ENCODE results near the gene LRCH2.
A peak's percentile ranks its signal among the peaks of the same experiment; 100 is the strongest.
"Not testable (repeated sequence)": the region's sequence is repeated elsewhere in the genome, so short reads cannot be mapped to it uniquely, and the experiment has no call there.

Gene LRCH2, protein sequence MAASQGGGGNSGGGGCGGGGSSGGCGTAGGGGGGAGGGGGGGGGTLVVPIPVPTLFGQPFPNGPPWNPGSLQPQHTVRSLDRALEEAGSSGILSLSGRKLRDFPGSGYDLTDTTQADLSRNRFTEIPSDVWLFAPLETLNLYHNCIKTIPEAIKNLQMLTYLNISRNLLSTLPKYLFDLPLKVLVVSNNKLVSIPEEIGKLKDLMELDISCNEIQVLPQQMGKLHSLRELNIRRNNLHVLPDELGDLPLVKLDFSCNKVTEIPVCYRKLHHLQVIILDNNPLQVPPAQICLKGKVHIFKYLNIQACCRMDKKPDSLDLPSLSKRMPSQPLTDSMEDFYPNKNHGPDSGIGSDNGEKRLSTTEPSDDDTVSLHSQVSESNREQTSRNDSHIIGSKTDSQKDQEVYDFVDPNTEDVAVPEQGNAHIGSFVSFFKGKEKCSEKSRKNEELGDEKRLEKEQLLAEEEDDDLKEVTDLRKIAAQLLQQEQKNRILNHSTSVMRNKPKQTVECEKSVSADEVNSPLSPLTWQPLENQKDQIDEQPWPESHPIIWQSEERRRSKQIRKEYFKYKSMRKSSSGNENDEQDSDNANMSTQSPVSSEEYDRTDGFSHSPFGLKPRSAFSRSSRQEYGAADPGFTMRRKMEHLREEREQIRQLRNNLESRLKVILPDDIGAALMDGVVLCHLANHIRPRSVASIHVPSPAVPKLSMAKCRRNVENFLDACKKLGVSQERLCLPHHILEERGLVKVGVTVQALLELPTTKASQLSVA

GRCh38 chrX:115233497-115234455, at the start of gene LRCH2:
Gene LRCH2 (minus strand): TSS chrX:115234096. CDS start chrX:115234041, 55 bp downstream.
- DNase-seq = peak; percentile 74

- DNase-seq = no peak
Observed at GRCh38 chrX:115269051-115269683, 35.3 kb upstream of the LRCH2 start.

- no peak for DNase-seq
Observed at GRCh38 chrX:115268421-115268820, 34.5 kb upstream of the LRCH2 start.

DNA sequence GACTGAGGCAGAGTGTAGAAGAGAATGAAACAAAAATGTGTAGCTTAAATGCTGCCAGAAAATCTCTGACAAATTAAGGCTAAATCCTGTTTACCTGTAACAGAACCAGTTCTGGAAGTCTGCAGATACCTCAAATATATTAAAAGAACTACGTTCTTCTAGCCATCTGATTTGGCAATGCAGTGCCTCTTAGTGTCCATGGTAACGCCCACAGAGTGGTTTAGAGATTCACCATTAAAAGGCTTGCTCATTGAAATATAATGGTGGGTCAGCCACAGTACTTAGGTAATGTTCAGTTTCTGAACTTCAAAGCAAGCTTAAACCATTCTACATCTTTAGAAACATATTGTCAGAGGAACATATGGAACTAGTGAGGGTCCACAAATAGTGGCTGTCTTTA, 32.4 kb upstream of the LRCH2 start:
- DNase-seq = no peak

DNA sequence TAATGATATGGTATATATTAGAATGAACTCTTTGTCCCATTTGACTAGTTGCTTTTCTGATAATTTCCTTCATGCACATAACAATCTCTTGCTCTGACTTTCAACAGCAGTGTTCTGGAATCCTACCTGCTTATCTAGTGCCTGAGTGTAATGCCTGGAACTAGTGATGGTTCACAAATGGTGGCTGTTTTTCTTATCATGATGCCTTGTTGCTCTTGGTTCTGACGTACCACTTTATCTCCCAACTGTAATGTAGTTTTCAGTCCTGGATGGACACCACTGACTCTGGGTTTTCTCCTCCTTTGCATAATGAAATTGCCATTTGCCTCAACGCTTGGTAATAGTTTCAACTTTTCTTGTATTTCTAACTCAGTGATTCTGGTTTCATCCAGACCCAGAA, 30.1 kb upstream of the LRCH2 start:
- no peak for DNase-seq

- DNase-seq = no peak
Observed at GRCh38 chrX:115261148-115261547, 27.3 kb upstream of the LRCH2 start.

DNA sequence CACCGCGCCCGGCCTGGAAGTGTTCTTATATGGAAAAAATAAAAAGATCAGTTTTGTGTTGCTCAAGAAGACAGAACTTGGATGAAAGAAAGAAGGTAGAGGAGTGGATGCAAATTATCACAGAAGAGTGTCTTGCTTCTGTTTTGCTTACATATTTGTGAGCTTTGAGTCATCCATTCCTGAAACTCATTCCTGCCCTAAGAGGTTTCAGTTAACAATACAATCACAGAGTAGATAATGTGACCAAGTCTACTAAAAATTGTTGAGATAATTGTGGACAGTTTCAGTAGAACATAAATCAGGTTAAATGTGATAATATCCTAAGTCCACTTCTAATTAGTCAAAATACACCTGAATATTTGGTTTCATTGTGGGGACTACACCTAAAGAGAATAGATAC, 26.4 kb upstream of the LRCH2 start:
- no peak for DNase-seq

- no peak for DNase-seq
Observed at GRCh38 chrX:115259238-115259875, 25.5 kb upstream of the LRCH2 start.

- DNase-seq = no peak
Observed at GRCh38 chrX:115257711-115258110, 23.8 kb upstream of the LRCH2 start.

DNA sequence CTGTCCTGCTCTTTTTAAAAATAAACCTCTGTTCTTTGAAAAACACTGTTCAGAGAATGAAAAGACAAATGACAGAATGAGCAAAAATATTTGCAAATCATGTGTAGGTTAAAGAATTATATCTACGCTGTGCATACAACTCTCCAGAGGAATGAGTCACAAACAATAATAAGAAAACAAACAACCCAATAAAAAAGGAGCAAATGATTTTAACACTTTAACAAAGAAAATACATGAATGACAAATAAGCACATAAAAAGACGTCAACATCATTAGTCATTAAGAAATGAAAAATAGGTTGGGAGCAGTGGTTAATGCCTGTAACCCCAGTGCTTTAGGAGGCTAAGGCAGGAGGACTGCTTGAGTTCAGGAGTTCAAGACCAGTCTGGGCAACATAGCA, 21.1 kb upstream of the LRCH2 start:
- no peak for DNase-seq

DNA sequence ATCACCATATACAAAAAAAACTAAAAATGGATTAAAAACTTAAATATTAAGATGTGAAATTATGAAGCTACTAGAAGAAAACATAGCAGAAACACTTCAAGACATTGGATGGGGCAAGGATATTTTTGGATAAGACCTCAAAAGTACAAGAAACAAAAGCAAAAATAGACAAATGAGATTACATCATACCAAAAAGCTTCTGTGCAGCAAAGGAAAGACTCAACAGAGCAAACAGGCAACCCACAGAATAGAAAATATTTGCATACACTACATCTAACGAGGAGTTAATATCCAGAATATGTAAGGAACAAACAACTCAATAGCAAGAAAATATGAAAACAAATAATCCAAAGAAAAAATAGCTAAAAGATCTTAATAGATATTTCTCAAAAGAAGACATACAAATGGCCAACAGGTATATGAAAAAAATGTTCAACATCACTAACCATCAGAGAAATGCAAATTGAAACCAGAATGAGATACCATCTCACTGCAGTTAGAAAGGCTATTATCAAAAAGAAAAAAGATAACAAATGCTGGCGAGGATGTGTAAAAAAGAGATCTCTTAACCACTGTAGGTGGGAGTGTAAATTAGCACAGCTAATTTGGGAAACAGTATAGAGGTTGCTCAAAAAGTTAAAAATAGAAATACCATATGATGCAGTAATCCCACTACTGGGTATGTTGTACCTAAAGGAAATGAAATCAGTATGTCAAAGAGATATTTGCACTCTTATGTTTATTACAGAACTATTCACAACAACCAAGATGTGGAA, 17.8 kb upstream of the LRCH2 start:
- no peak for DNase-seq

DNA sequence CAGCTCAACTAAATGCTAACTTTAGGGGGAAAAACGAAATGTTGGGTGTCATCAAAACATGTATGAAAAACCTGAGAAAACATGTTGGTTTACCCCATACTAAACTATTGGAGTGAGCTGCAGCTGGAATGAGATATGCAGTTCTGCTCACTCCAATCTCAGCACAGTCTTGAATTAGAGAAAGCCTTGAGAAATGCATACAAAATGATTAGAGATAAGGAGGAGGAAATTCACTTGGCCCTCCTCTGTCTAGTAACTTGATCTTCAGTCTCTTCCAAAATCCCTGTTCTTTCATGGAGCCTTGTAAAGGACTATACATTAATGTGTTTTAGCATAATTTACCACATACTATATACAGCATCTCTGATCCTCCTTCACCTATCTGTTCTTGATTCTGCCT, 3.2 kb upstream of the LRCH2 start:
- no peak for DNase-seq

GRCh38 chrX:115236560-115236959, 2.7 kb upstream of the LRCH2 start:
- no peak for DNase-seq

GRCh38 chrX:115234461-115234860, 565 bp upstream of the LRCH2 start:
- no peak for DNase-seq

DNA sequence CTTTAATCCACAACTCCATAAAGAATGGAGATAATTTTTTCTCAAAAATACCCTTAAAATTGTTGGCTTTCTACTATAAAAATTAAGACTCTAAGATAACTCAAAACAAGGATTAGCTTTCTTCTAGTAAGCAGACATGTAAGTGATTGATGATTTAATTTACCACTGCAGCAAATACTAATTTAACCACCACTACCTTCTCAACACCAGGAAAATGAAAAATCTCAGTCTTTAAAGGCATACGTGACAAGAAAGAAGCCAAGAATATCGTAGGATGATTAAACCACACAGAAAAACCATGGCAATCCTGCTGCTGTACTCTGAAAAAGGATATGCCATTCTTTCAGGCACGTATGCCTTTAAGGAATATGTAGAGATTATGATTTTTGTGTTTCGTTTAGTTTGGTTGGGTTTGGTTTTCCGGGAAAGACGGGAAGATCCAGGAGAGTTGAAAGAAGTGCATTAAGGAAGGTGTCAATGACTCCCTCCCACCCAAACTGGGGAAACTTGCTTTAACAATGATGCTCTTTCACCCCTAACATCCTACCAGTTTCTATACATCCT, 881 bp downstream of the LRCH2 start:
- no peak for DNase-seq

DNA sequence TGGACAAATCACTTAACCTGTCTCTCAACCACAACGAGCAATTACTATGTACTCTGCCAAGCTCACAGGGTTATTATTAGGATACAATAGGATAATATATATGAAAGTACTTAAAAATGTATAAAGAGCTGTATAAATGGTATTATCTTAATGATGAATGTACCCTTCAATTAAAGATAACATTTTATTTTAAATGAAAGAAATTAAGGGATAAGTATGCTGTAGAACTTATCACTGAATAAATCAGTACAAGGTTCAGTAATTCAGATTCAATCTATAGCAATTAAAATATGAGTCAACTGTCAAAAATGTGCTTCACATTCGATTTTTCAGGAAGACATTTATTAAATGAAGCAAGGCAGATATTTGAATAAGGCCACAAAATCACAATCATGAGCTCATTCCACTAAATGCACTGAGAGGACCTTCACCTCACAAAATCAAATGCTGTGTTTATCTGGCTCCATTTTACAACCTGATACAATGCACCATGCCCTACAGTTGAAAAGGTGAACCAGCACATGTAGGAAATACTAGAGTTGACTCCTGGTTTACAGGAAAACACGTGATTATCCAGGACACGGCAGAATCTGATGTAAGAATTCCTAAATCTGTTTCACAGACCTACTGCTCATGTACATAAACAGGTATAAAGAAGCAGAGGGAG, 4.4 kb downstream of the LRCH2 start:
- no peak for DNase-seq

DNA sequence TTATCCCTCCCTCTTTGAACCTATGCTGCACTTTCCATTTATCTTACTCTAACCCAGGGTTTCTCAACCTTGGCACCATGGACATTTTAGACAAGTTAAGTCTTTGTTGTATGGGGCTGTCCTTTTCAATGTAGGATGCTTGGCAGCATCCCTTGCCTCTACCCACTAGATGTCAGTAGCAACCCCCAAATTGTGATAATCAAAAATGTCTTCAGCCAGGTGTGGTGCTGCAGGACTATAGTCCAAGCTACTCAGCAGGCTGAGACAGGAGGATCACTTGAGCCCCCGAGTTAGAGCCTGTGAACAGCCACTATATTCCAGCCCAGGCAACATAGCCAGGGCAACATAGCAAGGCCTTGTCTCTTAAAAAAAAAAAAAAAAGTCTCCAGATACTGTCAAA, 7.0 kb downstream of the LRCH2 start:
- DNase-seq = no peak

DNA sequence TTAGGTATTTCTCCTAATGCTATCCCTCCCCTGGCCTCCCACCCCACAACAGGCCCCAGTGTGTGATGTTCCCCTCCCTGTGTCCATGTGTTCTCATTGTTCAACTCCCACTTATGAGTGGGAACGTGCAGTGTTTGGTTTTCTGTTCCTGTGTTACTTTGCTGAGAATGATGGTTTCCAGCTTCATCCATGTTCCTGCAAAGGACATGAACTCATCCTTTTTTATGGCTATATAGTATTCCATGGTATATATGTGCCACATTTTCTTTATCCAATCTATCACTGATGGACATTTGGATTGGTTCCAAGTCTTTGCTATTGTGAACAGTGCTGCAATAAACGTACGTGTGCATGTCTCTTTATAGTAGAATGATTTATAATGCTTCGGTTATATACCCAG, 16.6 kb downstream of the LRCH2 start:
- DNase-seq = not testable (repeated sequence)

GRCh38 chrX:115214605-115215004, 19.3 kb downstream of the LRCH2 start:
- no peak for DNase-seq

DNA sequence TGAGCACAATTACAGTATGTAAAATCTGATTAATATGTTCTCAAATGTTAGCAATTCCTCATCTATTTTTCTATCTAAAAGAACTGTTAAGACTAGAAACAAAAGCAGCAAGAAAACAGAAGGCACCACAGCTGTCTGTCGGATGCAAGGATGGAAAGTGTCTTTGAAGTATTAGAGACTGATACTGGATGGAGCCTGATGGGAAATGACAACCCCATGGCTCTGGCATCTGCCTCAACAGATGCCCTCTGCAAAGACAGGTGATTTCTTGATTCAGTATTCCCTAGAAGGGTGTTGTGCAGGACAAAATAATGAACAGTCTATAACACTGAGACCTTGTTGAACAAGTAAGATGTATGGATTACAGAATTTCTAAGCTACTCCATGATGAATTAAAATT, 19.7 kb downstream of the LRCH2 start:
- DNase-seq = no peak

Data from right forelimb (tissue), 1 donor.